H9 (cell line): ENCODE data around the gene ARHGAP15. TPM values are rescaled to one million over a fixed set of nuclear protein-coding genes. Genes with fewer than 3 reads are reported as not detected.

ENCODE experiments used
- DNase-seq: peaks from one replicate; pipeline ENCODE4 v3.0.0-alpha.2; 2017
- H2AFZ ChIP-seq: one replicate; pipeline ENCODE4 v1.6.1; 2013; ENCODE audit warnings: mild to moderate bottlenecking, low read length, control low read depth, moderate library complexity
- H2AK5ac ChIP-seq: 2 replicates; pipeline ENCODE4 v1.6.1; 2013; ENCODE audit warnings: low read length, control low read depth, mixed read lengths; ENCODE audit not compliant: insufficient read length
- H2BK120ac ChIP-seq: one replicate; pipeline ENCODE4 v1.6.1; 2013; ENCODE audit warnings: low read depth, mild to moderate bottlenecking, low read length, control low read depth, inconsistent platforms; ENCODE audit not compliant: poor library complexity, severe bottlenecking
- H2BK12ac ChIP-seq: 2 replicates; pipeline ENCODE4 v1.6.1; 2013; ENCODE audit warnings: low read length, control low read depth, mixed read lengths, low read depth; ENCODE audit not compliant: insufficient read length
- H2BK15ac ChIP-seq: 2 replicates; pipeline ENCODE4 v1.6.1; 2013; ENCODE audit warnings: low read depth, low read length, control low read depth
- H2BK20ac ChIP-seq: one replicate; pipeline ENCODE4 v1.6.1; 2013; ENCODE audit warnings: low read depth, mild to moderate bottlenecking, low read length, control low read depth, inconsistent platforms; ENCODE audit not compliant: poor library complexity, severe bottlenecking
- H2BK5ac ChIP-seq: 2 replicates; pipeline ENCODE4 v1.6.1; 2013; ENCODE audit warnings: low read length, control low read depth, mixed read lengths; ENCODE audit not compliant: insufficient read length
- H3K14ac ChIP-seq: 2 replicates; pipeline ENCODE4 v1.6.1; 2013; ENCODE audit warnings: low read length, control low read depth; ENCODE audit not compliant: insufficient read depth
- H3K18ac ChIP-seq: 2 replicates; pipeline ENCODE4 v1.6.1; 2013; ENCODE audit warnings: low read depth, mild to moderate bottlenecking, mixed read lengths, low read length, control low read depth; ENCODE audit not compliant: insufficient read length
- H3K23ac ChIP-seq: 2 replicates; pipeline ENCODE4 v1.6.1; 2013; ENCODE audit warnings: low read length, control low read depth, mixed read lengths, low read depth; ENCODE audit not compliant: insufficient read length
- H3K23me2 ChIP-seq: 2 replicates; pipeline ENCODE4 v1.6.1; 2013; ENCODE audit warnings: low read depth, mild to moderate bottlenecking, mixed read lengths, low read length, control low read depth; ENCODE audit not compliant: insufficient read length, poor library complexity, severe bottlenecking
- H3K27ac ChIP-seq: 2 replicates; pipeline ENCODE4 v1.5.1; 2013; ENCODE audit warnings: low read length, control low read depth, mixed read lengths, low read depth; ENCODE audit not compliant: insufficient read length
- H3K27me3 ChIP-seq: 2 replicates; pipeline ENCODE4 v1.6.1; 2013; ENCODE audit warnings: low read length, control low read depth, inconsistent platforms; ENCODE audit not compliant: insufficient read depth
- H3K4ac ChIP-seq: 2 replicates; pipeline ENCODE4 v1.6.1; 2013; ENCODE audit warnings: low read depth, mild to moderate bottlenecking, control low read depth, inconsistent platforms, low read length, moderate library complexity
- H3K4me1 ChIP-seq: 2 replicates; pipeline ENCODE4 v1.6.1; 2013; ENCODE audit warnings: low read length, control low read depth, inconsistent platforms; ENCODE audit not compliant: insufficient read depth
- H3K4me2 ChIP-seq: 2 replicates; pipeline ENCODE4 v1.6.1; 2013; ENCODE audit warnings: low read length, control low read depth, mixed read lengths; ENCODE audit not compliant: insufficient read length, insufficient read depth
- H3K56ac ChIP-seq: 2 replicates; pipeline ENCODE4 v1.6.1; 2013; ENCODE audit warnings: low read depth, mild to moderate bottlenecking, mixed read lengths, low read length, control low read depth; ENCODE audit not compliant: insufficient read length
- H3K79me1 ChIP-seq: 2 replicates; pipeline ENCODE4 v1.6.1; 2013; ENCODE audit warnings: low read depth, mild to moderate bottlenecking, moderate library complexity, low read length, control low read depth, inconsistent platforms; ENCODE audit not compliant: insufficient read depth, poor library complexity, severe bottlenecking
- H3K79me2 ChIP-seq: 2 replicates; pipeline ENCODE4 v1.6.1; 2013; ENCODE audit warnings: low read length, control low read depth, inconsistent platforms; ENCODE audit not compliant: insufficient read depth
- H3K9ac ChIP-seq: 2 replicates; pipeline ENCODE4 v1.6.1; 2013; ENCODE audit warnings: low read length, control low read depth, mixed read lengths; ENCODE audit not compliant: insufficient read length; ENCODE audit errors: extremely low read depth
- H3K9me3 ChIP-seq: one replicate; pipeline ENCODE4 v1.6.1; 2013; ENCODE audit warnings: low read depth, low read length, inconsistent platforms; ENCODE audit not compliant: control insufficient read depth
- H3T11ph ChIP-seq: one replicate; pipeline ENCODE4 v1.6.1; 2013; ENCODE audit warnings: mild to moderate bottlenecking, low read length, control low read depth, inconsistent platforms
- H4K20me1 ChIP-seq: one replicate; pipeline ENCODE4 v1.6.1; 2013; ENCODE audit not compliant: control insufficient read depth, insufficient read length, insufficient read depth
- H4K5ac ChIP-seq: 2 replicates; pipeline ENCODE4 v1.6.1; 2013; ENCODE audit warnings: low read depth, mild to moderate bottlenecking, mixed read lengths, low read length, control low read depth; ENCODE audit not compliant: insufficient read length
- H4K8ac ChIP-seq: replicated peaks from 2 replicates; pipeline ENCODE4 v1.6.1; 2013; ENCODE audit warnings: low read length, control low read depth, mixed read lengths, low read depth; ENCODE audit not compliant: insufficient read length
- H4K91ac ChIP-seq: 2 replicates; pipeline ENCODE4 v1.6.1; 2013; ENCODE audit warnings: low read depth, mild to moderate bottlenecking, moderate library complexity, mixed read lengths, low read length, control low read depth; ENCODE audit not compliant: insufficient read length
- H3K27ac Mint-ChIP-seq, 3 experiments: 2 replicates in 2 of 3; 3 replicates in 1 of 3; pipeline ENCODE4 v1.8.0; 2020 to 2021; ENCODE audit warnings: mixed read lengths in 3 of 3, mild to moderate bottlenecking in 1 of 3, moderate library complexity in 1 of 3
- H3K27me3 Mint-ChIP-seq: 2 replicates; pipeline ENCODE4 v1.8.0; 2021; ENCODE audit warnings: low read depth, mild to moderate bottlenecking, moderate library complexity, mixed read lengths
- H3K36me3 Mint-ChIP-seq, 3 experiments: 2 replicates in 2 of 3; 3 replicates in 1 of 3; pipeline ENCODE4 v1.8.0; 2020 to 2021; ENCODE audit warnings: low read depth in 3 of 3, mixed read lengths in 3 of 3; ENCODE audit not compliant: insufficient read depth in 1 of 3
- H3K4me1 Mint-ChIP-seq, 2 experiments: 2 replicates each; pipeline ENCODE4 v1.8.0; 2020; ENCODE audit warnings: mixed read lengths in 2 of 2
- H3K4me3 Mint-ChIP-seq, 2 experiments: 2 replicates in 1 of 2; 3 replicates in 1 of 2; pipeline ENCODE4 v1.8.0; 2020 to 2021; ENCODE audit warnings: mild to moderate bottlenecking in 2 of 2, mixed read lengths in 2 of 2, moderate library complexity in 1 of 2
- H3K9me3 Mint-ChIP-seq, 2 experiments: 2 replicates in 1 of 2; 3 replicates in 1 of 2; pipeline ENCODE4 v1.8.0; 2020; ENCODE audit warnings: mild to moderate bottlenecking in 2 of 2, mixed read lengths in 2 of 2, moderate library complexity in 1 of 2
- WGBS: extraction: QIAGEN DNeasy Blood & Tissue Kit; methylation state at CpG from one replicate; pipeline ENCODE4 v1.1.7; 2013; ENCODE audit warnings: missing lambda C conversion rate, low lambda C conversion rate, mixed read lengths; ENCODE audit not compliant: insufficient read length; ENCODE audit errors: extremely low coverage; 5-methylcytosine and 5-hydroxymethylcytosine counted together
- total RNA-seq: library from RNA; stranded (reverse); gene quantifications from 2 replicates; pipeline ENCODE4 v1.2.1, GENCODE V29; 2021
- TF ChIP-seq, protein P1 (sequence below): fragments of 200-600 bp; sonication (generic); conservative IDR thresholded peaks from 3 replicates; pipeline ENCODE4 v1.8.0; 2021; ENCODE audit warnings: antibody characterized with exemption, mild to moderate bottlenecking

ARHGAP15 gene
- total RNA-seq, 1 experiment from 2014 or later = not detected

DNA sequence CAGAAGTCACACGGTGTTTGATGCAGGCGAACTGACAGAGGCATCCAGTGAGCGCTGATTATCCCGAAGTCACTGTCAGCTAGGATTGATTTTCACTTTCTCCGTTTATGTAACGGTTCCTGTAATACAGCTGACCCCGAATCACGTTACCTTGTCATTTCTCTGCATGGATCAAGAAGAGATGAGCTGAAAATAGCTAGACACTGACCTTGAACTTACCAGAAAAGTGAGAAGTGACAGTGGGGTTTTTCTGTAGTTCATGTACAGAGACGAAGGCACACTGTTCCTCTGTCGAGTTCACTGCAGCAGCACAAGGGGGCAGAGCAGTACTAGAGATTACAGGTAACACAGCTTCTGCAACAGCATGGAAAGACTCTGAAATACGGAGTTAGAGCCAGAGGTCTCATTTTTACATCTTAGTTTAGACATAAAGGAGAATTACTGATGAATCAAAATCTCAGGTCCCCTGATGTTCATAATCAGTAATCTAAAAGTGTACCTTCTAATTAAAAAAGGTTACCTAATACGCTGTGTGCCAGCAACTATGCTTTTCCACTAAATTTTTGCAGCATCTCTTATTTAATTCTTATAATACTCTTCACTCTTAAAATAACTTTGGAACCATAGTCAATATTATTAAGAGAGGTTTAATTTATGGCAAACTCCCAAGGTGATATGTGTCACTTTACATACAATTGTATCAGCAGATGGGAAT, 33.1 kb downstream of the ARHGAP15 start:
- Histone ChIP-seq H3K4me1 (no peaks in the 10 kb centered on the region), H3K14ac (no peak overlapping the region), H3K18ac (no peak overlapping the region), H3K4me2 (no peak overlapping the region), H3K79me2 (no peaks in the 10 kb centered on the region), H4K91ac (no peak overlapping the region), H4K20me1 (no peaks in the 10 kb centered on the region), H2BK120ac (no peak overlapping the region), H3K79me1 (no peaks in the 10 kb centered on the region), H2BK20ac (no peak overlapping the region), H3T11ph (no peak overlapping the region), H3K23me2 (no peaks in the 10 kb centered on the region), H3K9me3 (no peaks in the 10 kb centered on the region), H4K5ac (no peak overlapping the region), H3K9ac (no peak overlapping the region), H3K27ac (no peak overlapping the region), H4K8ac (no peak overlapping the region), H2BK5ac (no peak overlapping the region), H2BK15ac (no peak overlapping the region), H2BK12ac (no peak overlapping the region), H3K23ac (no peak overlapping the region), H3K27me3 (no peaks in the 10 kb centered on the region), H3K4ac (no peak overlapping the region), H2AFZ (no peak overlapping the region), H2AK5ac (no peak overlapping the region), H3K56ac (no peak overlapping the region)
- Mint-ChIP-seq H3K4me1 (no peaks in the 10 kb centered on the region; a peak in 1 of 4 replicates), H3K36me3 (no peaks in the 10 kb centered on the region), H3K4me3 (no peak overlapping the region), H3K27me3 (no peaks in the 10 kb centered on the region; the same call in 1 of the 2 replicates), H3K9me3 (no peaks in the 10 kb centered on the region), H3K27ac (no peak overlapping the region)
- TF ChIP-seq, protein P1, sequence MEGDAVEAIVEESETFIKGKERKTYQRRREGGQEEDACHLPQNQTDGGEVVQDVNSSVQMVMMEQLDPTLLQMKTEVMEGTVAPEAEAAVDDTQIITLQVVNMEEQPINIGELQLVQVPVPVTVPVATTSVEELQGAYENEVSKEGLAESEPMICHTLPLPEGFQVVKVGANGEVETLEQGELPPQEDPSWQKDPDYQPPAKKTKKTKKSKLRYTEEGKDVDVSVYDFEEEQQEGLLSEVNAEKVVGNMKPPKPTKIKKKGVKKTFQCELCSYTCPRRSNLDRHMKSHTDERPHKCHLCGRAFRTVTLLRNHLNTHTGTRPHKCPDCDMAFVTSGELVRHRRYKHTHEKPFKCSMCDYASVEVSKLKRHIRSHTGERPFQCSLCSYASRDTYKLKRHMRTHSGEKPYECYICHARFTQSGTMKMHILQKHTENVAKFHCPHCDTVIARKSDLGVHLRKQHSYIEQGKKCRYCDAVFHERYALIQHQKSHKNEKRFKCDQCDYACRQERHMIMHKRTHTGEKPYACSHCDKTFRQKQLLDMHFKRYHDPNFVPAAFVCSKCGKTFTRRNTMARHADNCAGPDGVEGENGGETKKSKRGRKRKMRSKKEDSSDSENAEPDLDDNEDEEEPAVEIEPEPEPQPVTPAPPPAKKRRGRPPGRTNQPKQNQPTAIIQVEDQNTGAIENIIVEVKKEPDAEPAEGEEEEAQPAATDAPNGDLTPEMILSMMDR = peak; percentile 81
- peak; percentile 55 for DNase-seq
- WGBS = no CpG with 5 or more reads among the region's 12 CpGs
